GM06990 (cell line): Measurements from ENCODE around the gene ITPK1.

Experiments
- DNase-seq: peaks from one replicate; pipeline ENCODE4 v3.0.0-alpha.2; 2011; ENCODE audit not compliant: insufficient read length; ENCODE audit errors: extremely low read depth
- H3K27me3 ChIP-seq: replicated peaks from 2 replicates; pipeline ENCODE4 v1.6.0; 2011; ENCODE audit warnings: low read length; ENCODE audit not compliant: control insufficient read depth, insufficient read depth
- H3K36me3 ChIP-seq: 2 replicates; pipeline ENCODE4 v1.5.1; 2011; ENCODE audit warnings: low read length; ENCODE audit not compliant: control insufficient read depth, insufficient read depth
- H3K4me3 ChIP-seq: replicated peaks from 2 replicates; pipeline ENCODE4 v1.5.1; 2011; ENCODE audit warnings: low read depth, mild to moderate bottlenecking, control low read depth, low read length
- CTCF ChIP-seq: IDR thresholded peaks from 2 replicates; pipeline ENCODE4 v1.5.1; 2011; ENCODE audit warnings: low read length, control low read depth, mild to moderate bottlenecking, inconsistent platforms; ENCODE audit not compliant: insufficient read depth, poor library complexity, severe bottlenecking

The ITPK1 gene

GRCh38 chr14:92954933-92955332 lies 160.8 kb downstream of the ITPK1 start:
- peaks cover 7% of the 10 kb centered on the region for H3K36me3 ChIP-seq
- no peak for TF ChIP-seq CTCF
- no peak for DNase-seq
- no peak overlapping the region for H3K4me3 ChIP-seq
- no peaks in the 10 kb centered on the region for H3K27me3 ChIP-seq

- no peak for TF ChIP-seq CTCF
- H3K4me3 ChIP-seq: no peak overlapping the region
- no peaks in the 10 kb centered on the region for H3K27me3 ChIP-seq
- peaks cover 9% of the 10 kb centered on the region for H3K36me3 ChIP-seq
- no peak for DNase-seq
Observed at GRCh38 chr14:92953526-92953925, 162.2 kb downstream of the ITPK1 start.

GRCh38 chr14:92952481-92953298 lies 163.0 kb downstream of the ITPK1 start:
- no peak for DNase-seq
- no peak for TF ChIP-seq CTCF
- peaks cover 4% of the 10 kb centered on the region for H3K36me3 ChIP-seq
- H3K27me3 ChIP-seq: no peaks in the 10 kb centered on the region
- H3K4me3 ChIP-seq: no peak overlapping the region

- Histone ChIP-seq H3K4me3 (no peak overlapping the region), H3K27me3 (no peaks in the 10 kb centered on the region), H3K36me3 (peaks cover 4% of the 10 kb centered on the region)
- DNase-seq: peak; percentile 78
- peak; percentile 86 for TF ChIP-seq CTCF
Observed at GRCh38 chr14:92951912-92952471, 163.7 kb downstream of the ITPK1 start.

- no peak for DNase-seq
- Histone ChIP-seq H3K4me3 (no peak overlapping the region), H3K27me3 (no peaks in the 10 kb centered on the region), H3K36me3 (peaks cover 4% of the 10 kb centered on the region)
- no peak for TF ChIP-seq CTCF
Observed at GRCh38 chr14:92951261-92951660, 164.5 kb downstream of the ITPK1 start.

GRCh38 chr14:92950773-92951172 lies 165.0 kb downstream of the ITPK1 start:
- Histone ChIP-seq H3K4me3 (no peak overlapping the region), H3K27me3 (no peaks in the 10 kb centered on the region), H3K36me3 (peaks cover 4% of the 10 kb centered on the region)
- no peak for TF ChIP-seq CTCF
- no peak for DNase-seq
